Posterior vena cava (tissue), 2 donors: Measurements from ENCODE around the gene WNT2. TPM values are rescaled to one million over a fixed set of nuclear protein-coding genes. Genes with fewer than 3 reads are reported as not detected.

Experiments used
- DNase-seq: peaks from one replicate; pipeline ENCODE4 v3.0.0-alpha.2; 2020; ENCODE audit warnings: low spot score
- intact Hi-C, 2 donors: fragments of 100-400 bp; cut with DNase I; formaldehyde crosslinking; loops; one replicate each; pipeline versions ENCODE4 v1.14.1 to v1.14.2; 2022 to 2023
- long read RNA-seq, 2 donors: library from polyadenylated mRNA; unstranded; transcript quantifications; one replicate each; pipeline ENCODE4 v2.0.0, GENCODE V29; 2020 to 2021
- total RNA-seq, 2 donors: library from RNA; stranded (reverse); fragmentation: NEBNext Ultra II Directional; extraction: Animal tissue kit (Norgen Biotek cat#: 25700); gene quantifications; one replicate each; pipeline ENCODE4 v1.2.1, GENCODE V29; 2021
- donor health status: DM: yes; HTN: yes; CAD: no.
- donor health status: DM: yes; HTN: yes; CAD: no.

Gene WNT2
- 1 to 10 TPM in 1 of 2 donors, under 1 TPM in 1; 1.00 to 4.7 TPM for total RNA-seq
- long read RNA-seq, donor 1, transcript WNT2-201 (5 exons, 2,907 nt) = major isoform, 6 of 10 reads
- long read RNA-seq, donor 1, partial matches to known transcripts = 3 of 10 reads
- long read RNA-seq, donor 1, other reads (novel, unspliced or antisense) = 1 of 10 reads
- long read RNA-seq, donor 2, transcript WNT2-201 (5 exons, 2,907 nt) = major isoform, 5 of 5 reads
- long read RNA-seq, donor 2, partial matches to known transcripts = 0 of 5 reads
- long read RNA-seq, donor 2, other reads (novel, unspliced or antisense) = 0 of 5 reads

- DNase-seq = no peak
- intact Hi-C loops = no loop called here
These were observed at the start of gene WNT2 for GRCh38 chr7:117322741-117323304. WNT2 (minus strand) TSS chr7:117323058; CDS start chr7:117322989, 69 bp downstream.

GRCh38 chr7:117372073-117372472 lies 49.2 kb upstream of the WNT2 start:
- intact Hi-C loops = no loop called here
- no peak for DNase-seq

DNA sequence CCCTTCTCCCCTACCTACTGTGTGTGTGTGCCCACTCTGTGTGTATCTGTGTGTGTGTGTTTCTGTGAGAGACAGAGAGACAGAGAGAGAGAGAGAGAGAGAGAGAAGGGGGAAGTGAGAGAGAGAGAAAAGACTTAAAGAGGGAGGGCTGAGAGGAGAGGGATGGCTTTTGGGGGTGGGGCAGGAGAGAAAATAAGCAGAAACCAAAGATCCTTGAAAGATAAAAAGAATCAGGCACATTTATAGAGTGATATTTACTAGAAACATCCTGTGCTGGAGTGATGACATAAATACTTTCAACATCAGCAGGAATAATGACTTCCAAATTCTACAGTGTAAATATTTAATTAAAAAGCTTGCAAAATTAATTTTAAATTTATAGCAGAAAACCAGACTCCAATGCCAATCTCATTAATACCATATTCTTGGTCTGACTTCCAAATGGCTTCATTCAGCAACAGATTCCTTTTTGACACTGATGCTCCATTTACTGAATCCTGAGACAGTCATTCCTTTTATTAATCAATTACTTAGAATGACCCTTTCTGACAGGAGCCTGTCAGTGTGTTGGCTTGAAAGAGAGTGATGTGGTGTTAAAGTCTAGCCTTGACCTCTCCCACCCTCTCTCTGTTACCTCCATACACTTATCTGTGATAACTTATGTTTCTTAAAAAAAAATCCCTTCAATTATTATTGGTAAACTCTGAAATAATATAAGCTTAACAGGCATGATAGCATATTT lies 41.7 kb upstream of the WNT2 start:
- no peak for DNase-seq
- intact Hi-C loops = no loop called here

- DNase-seq = no peak
- intact Hi-C loops = no loop called here
These were observed 39.5 kb upstream of the WNT2 start for GRCh38 chr7:117362294-117362888.

DNA sequence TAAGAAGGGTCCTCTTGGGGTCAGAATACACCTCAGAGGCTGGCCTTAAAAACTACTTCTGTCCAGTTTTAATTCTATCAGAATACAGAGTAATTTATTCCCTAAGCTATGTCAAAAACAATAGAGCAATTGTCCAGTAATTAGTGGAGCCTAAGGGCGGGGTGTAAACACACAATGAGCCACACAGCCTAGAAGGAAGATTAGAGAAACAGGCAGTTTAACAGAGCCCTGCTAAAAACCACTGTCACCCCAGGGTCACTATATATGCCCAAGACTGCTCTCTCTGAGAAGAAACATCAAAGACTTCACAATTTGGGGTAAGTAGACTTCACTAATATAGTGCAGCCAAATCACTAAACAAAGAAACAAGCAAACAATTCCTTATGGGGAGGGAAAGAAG lies 27.2 kb upstream of the WNT2 start:
- intact Hi-C loops = no loop called here
- DNase-seq = no peak

DNA sequence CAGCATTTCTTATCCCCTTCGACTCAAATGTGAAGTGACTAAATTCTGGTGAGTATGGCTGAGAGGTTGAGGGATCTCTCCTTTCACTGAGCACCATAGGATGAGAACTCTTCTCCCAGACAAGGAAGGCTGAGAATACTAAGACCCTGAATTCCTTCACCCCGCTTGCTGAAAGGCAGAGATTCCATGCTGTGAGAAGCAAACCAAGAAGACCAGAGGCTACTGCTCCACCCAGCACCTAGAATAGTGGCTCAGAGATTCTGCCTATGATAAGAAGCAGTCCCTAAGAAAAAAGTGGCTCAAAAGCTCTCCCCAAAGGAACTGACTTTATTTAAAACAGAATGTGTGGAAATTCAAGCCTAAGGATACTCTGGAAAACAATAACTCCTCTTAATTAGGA lies 26.7 kb upstream of the WNT2 start:
- intact Hi-C loops = no loop called here

GRCh38 chr7:117347962-117348672 lies 25.3 kb upstream of the WNT2 start:
- intact Hi-C loops = no loop called here
- DNase-seq = no peak

More for the DNA sequence above, 26.7 kb upstream of the WNT2 start:
- DNase-seq = no peak

- no peak for DNase-seq
- intact Hi-C loops = no loop called here
These were observed 24.6 kb upstream of the WNT2 start for GRCh38 chr7:117347480-117347879.

DNA sequence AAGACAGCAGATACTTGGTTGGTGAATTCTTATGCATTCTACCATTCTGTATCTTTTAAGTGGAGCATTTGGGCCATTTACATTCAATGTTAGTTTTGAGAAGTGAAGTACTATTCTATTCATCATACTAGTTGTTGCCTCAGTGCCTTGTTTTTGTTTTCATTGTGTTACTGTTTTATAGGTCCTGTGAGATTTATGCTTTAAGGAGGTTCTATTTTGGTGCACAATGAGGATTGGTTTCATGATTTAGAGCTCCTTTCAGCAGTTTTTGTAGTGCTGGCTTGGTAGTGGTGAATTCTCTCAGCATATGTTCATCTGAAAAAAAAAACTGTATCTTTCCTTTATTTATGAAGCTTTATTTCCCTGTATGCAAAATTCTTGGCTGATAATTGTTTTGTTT lies 23.3 kb upstream of the WNT2 start:
- DNase-seq = no peak
- intact Hi-C loops = no loop called here

DNA sequence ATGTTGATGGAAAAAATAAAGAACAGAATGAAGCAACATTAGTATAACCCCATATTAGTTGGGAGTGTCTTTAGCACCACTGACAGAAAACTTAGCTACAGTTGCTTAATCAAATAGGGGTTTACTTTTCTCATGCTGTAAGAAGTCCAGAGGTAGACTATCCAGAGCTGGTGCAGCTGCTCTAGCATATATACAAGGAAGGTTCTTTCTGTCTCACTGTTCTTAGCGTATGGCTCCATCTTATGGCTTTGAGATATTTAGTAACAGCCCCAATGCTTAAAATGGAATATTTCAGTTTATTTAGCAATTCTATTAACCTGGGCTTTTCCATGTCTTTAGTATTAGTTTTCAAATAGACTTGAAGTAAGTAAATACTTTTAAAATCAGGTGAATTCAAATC lies 15.2 kb upstream of the WNT2 start:
- DNase-seq = no peak
- intact Hi-C loops = no loop called here

- intact Hi-C loops = no loop called here
- DNase-seq = no peak
These were observed 10.3 kb upstream of the WNT2 start for GRCh38 chr7:117333168-117333567.

- intact Hi-C loops = no loop called here
- no peak for DNase-seq
These were observed 9.2 kb upstream of the WNT2 start for GRCh38 chr7:117332031-117332430.

GRCh38 chr7:117325836-117326235 lies 3.0 kb upstream of the WNT2 start:
- intact Hi-C loops = no loop called here
- no peak for DNase-seq

DNA sequence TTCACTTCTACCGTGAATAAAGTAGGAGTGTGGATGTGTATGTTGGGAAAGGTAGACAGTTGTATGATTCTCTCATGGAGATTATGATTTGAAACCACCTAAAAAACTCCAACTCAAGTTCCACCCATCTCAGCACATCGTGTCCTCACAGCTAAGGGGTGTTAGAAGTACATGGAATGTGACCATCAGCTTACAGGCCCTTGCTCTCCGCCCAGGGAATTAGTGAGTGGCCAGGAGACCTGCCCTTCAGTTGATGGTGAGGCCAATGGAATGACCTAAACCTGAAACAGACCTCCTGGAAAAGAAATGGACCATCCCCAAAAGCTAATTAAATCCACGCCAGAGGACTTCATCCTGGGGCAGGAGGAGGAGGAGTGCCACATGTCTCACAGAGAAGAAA lies 2.1 kb upstream of the WNT2 start:
- intact Hi-C loops = no loop called here
- no peak for DNase-seq

DNA sequence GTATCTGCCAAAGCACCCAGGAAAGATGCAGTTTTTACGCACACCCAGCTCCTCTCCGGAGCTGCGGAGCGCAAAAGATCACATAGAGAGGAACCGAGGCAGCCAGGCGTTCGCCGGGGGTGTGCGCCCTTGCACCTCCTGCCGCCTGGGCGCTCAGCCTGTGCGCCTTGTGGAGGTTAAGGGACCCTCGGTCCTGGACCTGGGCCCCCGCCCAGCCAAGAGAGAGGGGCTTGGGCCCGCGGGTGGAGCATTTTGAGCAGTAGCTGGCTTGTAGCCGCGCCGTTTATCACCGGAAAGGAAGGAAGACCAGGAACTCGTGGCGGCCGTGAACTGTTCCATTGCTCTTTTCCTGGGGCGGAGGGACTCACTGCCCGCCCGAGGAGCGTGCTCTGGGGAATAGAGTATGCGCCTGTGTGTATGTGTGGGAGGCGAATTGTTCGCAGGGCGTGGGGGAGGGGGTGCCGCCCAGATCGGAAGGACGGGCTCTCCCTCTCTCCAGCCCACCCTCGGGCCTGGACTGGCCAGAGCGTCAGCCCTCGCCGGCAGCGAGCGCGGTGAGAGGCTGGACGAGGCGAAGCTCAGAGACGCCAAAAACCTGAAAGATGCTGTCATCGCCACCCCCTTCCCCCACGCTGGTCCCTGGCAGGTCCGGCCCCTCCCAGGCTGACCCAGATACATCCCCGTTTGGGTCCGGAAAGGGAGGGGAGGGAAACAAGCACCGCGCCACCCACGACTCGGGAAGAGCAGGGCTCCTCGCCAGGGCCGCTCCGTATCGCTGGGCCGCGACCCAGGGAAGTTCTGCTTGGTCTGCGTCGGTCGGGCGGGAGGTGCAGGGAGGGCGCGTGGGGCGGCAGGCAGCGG lies 1.2 kb upstream of the WNT2 start:
- DNase-seq = peak; percentile 91
- intact Hi-C loops = no loop called here

- no peak for DNase-seq
- intact Hi-C loops = no loop called here
These were observed 520 bp upstream of the WNT2 start for GRCh38 chr7:117323305-117323850.

DNA sequence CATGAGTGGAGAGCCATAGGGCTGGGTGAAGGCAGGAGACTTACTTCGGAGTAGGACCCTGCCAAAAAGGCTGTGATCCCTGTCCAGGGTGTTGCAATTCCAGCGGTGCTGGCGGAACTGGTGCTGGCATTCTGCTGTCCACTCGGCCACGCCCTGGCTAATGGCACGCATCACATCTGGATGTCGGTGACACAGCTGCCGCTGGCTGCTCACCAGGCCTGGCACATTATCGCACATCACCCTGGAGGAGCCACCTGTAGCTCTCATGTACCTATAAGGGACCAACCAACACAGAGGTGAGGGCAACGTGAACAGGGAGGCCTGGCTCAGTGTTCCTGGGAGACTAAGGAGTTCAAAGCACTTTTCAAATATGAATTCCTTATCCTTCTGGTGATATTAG lies 2.3 kb downstream of the WNT2 start:
- no peak for DNase-seq
- intact Hi-C loops = no loop called here

DNA sequence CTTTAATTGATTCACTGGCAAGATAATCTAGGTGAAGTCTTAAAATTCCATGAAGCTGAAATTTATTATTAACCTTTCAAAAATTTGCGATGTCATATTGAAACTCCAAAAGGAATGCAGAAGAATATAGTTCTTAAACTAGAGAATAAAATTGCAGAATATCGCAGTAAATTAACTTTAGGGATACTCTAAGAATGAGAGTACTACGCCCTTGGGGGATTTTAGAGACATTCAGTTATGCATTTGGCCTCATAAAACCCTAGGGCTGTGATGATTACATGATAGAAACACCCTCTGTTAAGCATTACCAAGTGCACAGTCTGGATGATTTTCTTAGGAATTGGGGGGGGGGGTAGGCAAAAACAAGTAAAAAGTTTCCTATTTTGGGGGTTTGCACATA lies 3.7 kb downstream of the WNT2 start:
- intact Hi-C loops = no loop called here
- no peak for DNase-seq

- intact Hi-C loops = no loop called here
- DNase-seq = no peak
These were observed 9.3 kb downstream of the WNT2 start for GRCh38 chr7:117313582-117313981.
